K562 (cell line): ENCODE data around the gene LRRTM2.

ENCODE experiments used
- CTCF ChIP-seq, 3 experiments: IDR thresholded peaks in 2 of 3; conservative IDR thresholded peaks in 1 of 3; 2 replicates each; pipeline ENCODE4 v1.5.1; 2011 to 2012; ENCODE audit warnings: low read length in 3 of 3, mild to moderate bottlenecking in 3 of 3, control low read depth in 2 of 3, improper control_type of control experiment in 1 of 3, inconsistent platforms in 1 of 3, low read depth in 1 of 3, mixed read lengths in 1 of 3, moderate library complexity in 1 of 3; ENCODE audit not compliant: insufficient read depth in 2 of 3
- MEF2D ChIP-seq: conservative IDR thresholded peaks from 2 replicates; pipeline ENCODE4 v1.6.1; 2016; ENCODE audit warnings: low read depth, missing genetic modification characterization, missing compliant biosample characterization
- PHB ChIP-seq: fragments of 250-450 bp; sonication (Bioruptor Pico); IDR thresholded peaks from 2 replicates; pipeline ENCODE4 v1.5.0; 2021
- POLR2A ChIP-seq: fragments of 450-650 bp; conservative IDR thresholded peaks from 2 replicates; pipeline ENCODE4 v1.6.1; 2016
- ZZZ3 ChIP-seq: fragments of 450-650 bp; IDR thresholded peaks from 2 replicates; pipeline ENCODE4 v1.6.1; 2016; ENCODE audit warnings: antibody characterized with exemption, mild to moderate bottlenecking, moderate library complexity

DNA sequence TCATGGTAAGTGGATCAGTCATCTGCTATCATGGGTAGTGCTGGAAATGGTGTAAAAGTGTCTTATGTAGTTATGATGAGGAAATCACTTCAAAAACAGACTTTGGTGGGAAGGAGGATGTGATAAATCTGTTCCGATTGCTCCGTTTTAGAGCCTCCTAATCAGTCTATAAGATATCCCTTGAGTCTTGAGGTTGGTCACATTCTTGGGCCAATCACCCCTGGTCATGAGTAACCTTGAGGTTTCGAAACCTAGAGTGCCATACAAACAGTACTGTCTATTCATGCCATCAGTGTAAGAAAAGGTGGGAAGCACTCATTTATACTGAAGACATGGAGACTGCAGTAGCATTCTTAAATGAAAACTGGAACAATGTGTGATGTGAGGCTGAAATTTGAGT, 45.8 kb downstream of the LRRTM2 start:
- TF ChIP-seq CTCF (IDR thresholded peaks at IDR 0.05 in 2 of 3, conservative IDR thresholded peaks at IDR 0.05 in 1 of 3; ENCODE audit: insufficient read depth in 2 of 3, low read depth in 1 of 3, low read length in 3 of 3) (no peak), POLR2A (no peak), MEF2D (tag) (no peak), PHB (CRISPR knock-in tag) (no peak), ZZZ3 (no peak)
